GM18868 (cell line): ENCODE measurements around the gene ZNF217.
"Not testable (repeated sequence)": the region's sequence is repeated elsewhere in the genome, so short reads cannot be mapped to it uniquely, and the experiment has no call there.

Experiments used
- ATAC-seq: cut with Tn5 transposase; IDR thresholded peaks from one replicate; pipeline ENCODE4 v1.9.1; 2021; ENCODE audit warnings: mild to moderate bottlenecking, moderate library complexity; ENCODE audit not compliant: unreplicated experiment

Gene ZNF217

GRCh38 chr20:53534037-53534436 lies 59.6 kb downstream of the ZNF217 start:
- no peak for ATAC-seq

GRCh38 chr20:53533500-53533899 lies 60.1 kb downstream of the ZNF217 start:
- ATAC-seq, result no peak

GRCh38 chr20:53532654-53533312 lies 60.9 kb downstream of the ZNF217 start:
- ATAC-seq, result not testable (repeated sequence)

GRCh38 chr20:53530440-53530839 lies 63.2 kb downstream of the ZNF217 start:
- no peak for ATAC-seq

- no peak for ATAC-seq
These were observed 64.0 kb downstream of the ZNF217 start for GRCh38 chr20:53529658-53530057.

- ATAC-seq, result no peak
These were observed 66.4 kb downstream of the ZNF217 start for GRCh38 chr20:53527196-53527595.

- ATAC-seq, result no peak
These were observed 68.9 kb downstream of the ZNF217 start for GRCh38 chr20:53524589-53525312.

GRCh38 chr20:53523615-53524014 lies 70.0 kb downstream of the ZNF217 start:
- ATAC-seq, result not testable (repeated sequence)

- ATAC-seq, result no peak
These were observed 70.9 kb downstream of the ZNF217 start for GRCh38 chr20:53522696-53523095.

- ATAC-seq, result no peak
These were observed 71.6 kb downstream of the ZNF217 start for GRCh38 chr20:53522026-53522425.

- not testable (repeated sequence) for ATAC-seq
These were observed 72.2 kb downstream of the ZNF217 start for GRCh38 chr20:53521421-53521820.

- ATAC-seq, result no peak
These were observed 76.5 kb downstream of the ZNF217 start for GRCh38 chr20:53517146-53517545.
